GM23338 (cell line): Measurements from ENCODE around the gene PDGFRB. TPM values are rescaled to one million over a fixed set of nuclear protein-coding genes. Genes with fewer than 3 reads are reported as not detected.

ENCODE experiments used
- ATAC-seq: fragments of 200-7000 bp; cut with Tn5 transposase; 3 replicates; pipeline ENCODE4 v1.9.1; 2020
- DNase-seq: peaks from one replicate; pipeline ENCODE4 v3.0.0-alpha.2; 2015; ENCODE audit warnings: low spot score
- H2AFZ ChIP-seq: fragments of 200-600 bp; sonication (generic); 2 replicates; pipeline ENCODE4 v1.8.0; 2016; ENCODE audit warnings: antibody characterized with exemption, mild to moderate bottlenecking, moderate library complexity
- H3F3A ChIP-seq: fragments of 200-600 bp; sonication (generic); replicated peaks from 2 replicates; pipeline ENCODE4 v1.8.0; 2017; ENCODE audit warnings: antibody characterized with exemption, mixed run types, low read depth
- H3K27ac ChIP-seq: fragments of 200-600 bp; sonication (generic); 2 replicates; pipeline ENCODE4 v1.6.1; 2016; ENCODE audit warnings: low read depth
- H3K27me3 ChIP-seq: fragments of 200-600 bp; sonication (generic); 2 replicates; pipeline ENCODE4 v1.8.0; 2016; ENCODE audit warnings: mild to moderate bottlenecking, mixed run types, moderate library complexity; ENCODE audit not compliant: insufficient read depth
- H3K36me3 ChIP-seq: fragments of 200-600 bp; sonication (generic); 2 replicates; pipeline ENCODE4 v1.8.0; 2016; ENCODE audit warnings: mild to moderate bottlenecking; ENCODE audit not compliant: insufficient read depth
- H3K4me1 ChIP-seq: fragments of 200-600 bp; sonication (generic); 2 replicates; pipeline ENCODE4 v1.8.0; 2016; ENCODE audit warnings: mild to moderate bottlenecking, moderate library complexity; ENCODE audit not compliant: insufficient read depth
- H3K4me2 ChIP-seq: fragments of 200-600 bp; sonication (generic); 2 replicates; pipeline ENCODE4 v1.7.1; 2017; ENCODE audit warnings: mixed run types
- H3K4me3 ChIP-seq: fragments of 200-600 bp; sonication (generic); 2 replicates; pipeline ENCODE4 v1.6.1; 2016; ENCODE audit warnings: mixed run types
- H3K79me2 ChIP-seq: fragments of 200-600 bp; sonication (generic); replicated peaks from 2 replicates; pipeline ENCODE4 v1.8.0; 2017; ENCODE audit warnings: mild to moderate bottlenecking; ENCODE audit not compliant: insufficient read depth
- H3K9me2 ChIP-seq: fragments of 200-600 bp; sonication (generic); 2 replicates; pipeline ENCODE4 v1.8.0; 2017; ENCODE audit not compliant: insufficient read depth
- H4K20me1 ChIP-seq: fragments of 200-600 bp; sonication (generic); replicated peaks from 2 replicates; pipeline ENCODE4 v1.8.0; 2017; ENCODE audit warnings: mild to moderate bottlenecking; ENCODE audit not compliant: insufficient read depth
- H3K27ac Mint-ChIP-seq: 2 replicates; pipeline ENCODE4 v1.8.0; 2020; ENCODE audit warnings: inconsistent platforms, mild to moderate bottlenecking, moderate library complexity, mixed read lengths
- H3K27me3 Mint-ChIP-seq: 3 replicates; pipeline ENCODE4 v1.8.0; 2022; ENCODE audit warnings: low read depth, mild to moderate bottlenecking, moderate library complexity, mixed read lengths, inconsistent platforms; ENCODE audit not compliant: insufficient read depth, poor library complexity
- H3K36me3 Mint-ChIP-seq: 3 replicates; pipeline ENCODE4 v1.8.0; 2021; ENCODE audit warnings: low read depth, mild to moderate bottlenecking, inconsistent platforms, moderate library complexity, mixed read lengths
- H3K4me1 Mint-ChIP-seq: 3 replicates; pipeline ENCODE4 v1.8.0; 2020; ENCODE audit warnings: mild to moderate bottlenecking, inconsistent platforms, mixed read lengths
- H3K4me3 Mint-ChIP-seq: 3 replicates; pipeline ENCODE4 v1.8.0; 2021; ENCODE audit warnings: moderate library complexity, mild to moderate bottlenecking, inconsistent platforms, mixed read lengths
- H3K9me3 Mint-ChIP-seq: 3 replicates; pipeline ENCODE4 v1.8.0; 2020; ENCODE audit warnings: moderate library complexity, mild to moderate bottlenecking, inconsistent platforms, mixed read lengths
- CREB1 ChIP-seq: fragments of 250-450 bp; sonication (Bioruptor Pico); IDR thresholded peaks from 2 replicates; pipeline ENCODE4 v1.5.0; 2020; ENCODE audit warnings: low read depth, mild to moderate bottlenecking, moderate library complexity
- CTCF ChIP-seq, 2 experiments: fragments of 200-600 bp in 1 of 2; sonication (generic) in 1 of 2; conservative IDR thresholded peaks; 2 replicates each; pipeline versions ENCODE4 v1.5.1 to v1.6.1; 2016 to 2017; ENCODE audit warnings: antibody characterized with exemption in 2 of 2, low read depth in 2 of 2, mild to moderate bottlenecking in 2 of 2, moderate library complexity in 1 of 2
- EZH2 ChIP-seq: fragments of 200-600 bp; sonication (generic); IDR thresholded peaks from one replicate; pipeline ENCODE4 v1.8.0; 2017; ENCODE audit warnings: antibody characterized with exemption, mild to moderate bottlenecking, low read depth; ENCODE audit not compliant: unreplicated experiment
- EZH2phosphoT487 ChIP-seq: fragments of 200-600 bp; sonication (generic); IDR thresholded peaks from one replicate; pipeline ENCODE4 v1.8.1; 2018; ENCODE audit warnings: antibody characterized with exemption; ENCODE audit not compliant: unreplicated experiment
- JUNB ChIP-seq: IDR thresholded peaks from one replicate; pipeline ENCODE4 v1.6.1; 2016; ENCODE audit warnings: antibody characterized with exemption; ENCODE audit not compliant: unreplicated experiment
- NANOG ChIP-seq: IDR thresholded peaks from 2 replicates; pipeline ENCODE4 v1.6.1; 2016; ENCODE audit warnings: antibody characterized with exemption, borderline replicate concordance
- POLR2AphosphoS5 ChIP-seq: IDR thresholded peaks from 2 replicates; pipeline ENCODE4 v1.6.1; 2016; ENCODE audit warnings: antibody characterized with exemption, low read depth
- REST ChIP-seq: IDR thresholded peaks from one replicate; pipeline ENCODE4 v1.6.1; 2018; ENCODE audit warnings: antibody characterized with exemption; ENCODE audit not compliant: unreplicated experiment
- STAT1 ChIP-seq: IDR thresholded peaks from one replicate; pipeline ENCODE4 v1.6.1; 2016; ENCODE audit warnings: antibody characterized with exemption; ENCODE audit not compliant: unreplicated experiment
- ZNF114 ChIP-seq: fragments of 250-450 bp; sonication (Bioruptor Pico); IDR thresholded peaks from 2 replicates; pipeline ENCODE4 v1.5.0; 2020; ENCODE audit warnings: mild to moderate bottlenecking, moderate library complexity
- ZNF331 ChIP-seq: fragments of 250-450 bp; sonication (Bioruptor Pico); IDR thresholded peaks from 2 replicates; pipeline ENCODE4 v1.5.0; 2020; ENCODE audit warnings: low read depth, mild to moderate bottlenecking, moderate library complexity
- polyA plus RNA-seq: library from polyadenylated mRNA; unstranded; fragments of >200 nt; fragmentation: Nextera tagmentation; extraction: Ambion mirVana; gene quantifications from 2 replicates; pipeline ENCODE4 v1.2.1, GENCODE V29; 2016
- total RNA-seq: library from RNA; depleted of rRNA; stranded (reverse); fragments of >200 nt; shearing (Covaris generic); gene quantifications from 2 replicates; pipeline ENCODE4 v1.2.3, GENCODE V29; 2014

Gene PDGFRB
- total and polyA plus RNA-seq, 2 experiments from 2014 or later: 4.5 to 11.3 TPM

- Histone ChIP-seq H3K9me2 (no peaks in the 10 kb centered on the region), H3K27ac (no peak overlapping the region), H3K27me3 (no peaks in the 10 kb centered on the region), H3K79me2 (no peaks in the 10 kb centered on the region), H2AFZ (no peak overlapping the region), H3K4me1 (no peaks in the 10 kb centered on the region; the same call in 1 of the 2 replicates), H4K20me1 (no peaks in the 10 kb centered on the region), H3F3A (no peaks in the 10 kb centered on the region), H3K4me2 (no peak overlapping the region), H3K4me3 (no peak overlapping the region), H3K36me3 (no peaks in the 10 kb centered on the region)
- DNase-seq: no peak
- ATAC-seq: peak; percentile 16; the same call in 2 of the 3 replicates
- Mint-ChIP-seq H3K4me1 (peaks cover 19% of the 10 kb centered on the region), H3K27ac (peak overlapping the region; percentile 51; the same call in 1 of the 2 replicates), H3K27me3 (peaks cover 2% of the 10 kb centered on the region), H3K4me3 (no peak overlapping the region), H3K36me3 (no peaks in the 10 kb centered on the region; the same call in 2 of the 3 replicates), H3K9me3 (no peaks in the 10 kb centered on the region; the same call in 2 of the 3 replicates)
- TF ChIP-seq ZNF331 (no peak), EZH2phosphoT487 (no peak), CTCF (conservative IDR thresholded peaks at IDR 0.05; ENCODE audit: low read depth in 2 of 2) (no peak), POLR2AphosphoS5 (no peak), STAT1 (no peak), EZH2 (no peak), NANOG (no peak), REST (no peak)
These were observed 48.4 kb upstream of the PDGFRB start for GRCh38 chr5:150203832-150204589.

- Mint-ChIP-seq H3K36me3 (no peaks in the 10 kb centered on the region), H3K9me3 (no peaks in the 10 kb centered on the region), H3K27me3 (peaks cover 5% of the 10 kb centered on the region), H3K4me3 (no peak overlapping the region), H3K4me1 (peaks cover 7% of the 10 kb centered on the region), H3K27ac (no peak overlapping the region)
- no peak overlapping the region for H3K4me3 ChIP-seq
- no peaks in the 10 kb centered on the region for H3K36me3 ChIP-seq
- no peaks in the 10 kb centered on the region for H3F3A ChIP-seq
- no peak overlapping the region for H3K27ac ChIP-seq
- no peaks in the 10 kb centered on the region for H3K9me2 ChIP-seq
- H3K27me3 ChIP-seq: no peaks in the 10 kb centered on the region
- H3K79me2 ChIP-seq: no peaks in the 10 kb centered on the region
- ATAC-seq (no peak), DNase-seq (no peak)
- H3K4me1 ChIP-seq: no peaks in the 10 kb centered on the region; the same call in 1 of the 2 replicates
- H3K4me2 ChIP-seq: no peak overlapping the region
- no peaks in the 10 kb centered on the region for H4K20me1 ChIP-seq
- H2AFZ ChIP-seq: no peak overlapping the region
- TF ChIP-seq POLR2AphosphoS5: no peak
- TF ChIP-seq CREB1 (CRISPR knock-in tag): no peak
- TF ChIP-seq EZH2phosphoT487: no peak
- no peak for TF ChIP-seq CTCF (conservative IDR thresholded peaks at IDR 0.05; ENCODE audit: low read depth in 2 of 2)
- no peak for TF ChIP-seq NANOG
- TF ChIP-seq ZNF114: no peak
- no peak for TF ChIP-seq ZNF331
- TF ChIP-seq REST: no peak
- TF ChIP-seq EZH2: no peak
- TF ChIP-seq STAT1: no peak
- TF ChIP-seq JUNB: no peak
These were observed 46.9 kb upstream of the PDGFRB start for GRCh38 chr5:150202501-150202900.
